RPMI7951 (cell line): ENCODE measurements around the gene PIP5K1B. TPM values are rescaled to one million over a fixed set of nuclear protein-coding genes. Genes with fewer than 3 reads are reported as not detected.
A peak's percentile ranks its signal among the peaks of the same experiment; 100 is the strongest.

Source experiments
- DNase-seq: peaks from one replicate; pipeline ENCODE4 v3.0.0-alpha.2; 2012; ENCODE audit warnings: low read depth
- total RNA-seq: library from RNA; depleted of rRNA; stranded (reverse); fragments of >200 nt; shearing (Covaris generic); gene quantifications from 2 replicates; pipeline ENCODE4 v1.2.3, GENCODE V29; 2014

PIP5K1B gene
- total RNA-seq, 1 experiment from 2014 or later = not detected

DNA sequence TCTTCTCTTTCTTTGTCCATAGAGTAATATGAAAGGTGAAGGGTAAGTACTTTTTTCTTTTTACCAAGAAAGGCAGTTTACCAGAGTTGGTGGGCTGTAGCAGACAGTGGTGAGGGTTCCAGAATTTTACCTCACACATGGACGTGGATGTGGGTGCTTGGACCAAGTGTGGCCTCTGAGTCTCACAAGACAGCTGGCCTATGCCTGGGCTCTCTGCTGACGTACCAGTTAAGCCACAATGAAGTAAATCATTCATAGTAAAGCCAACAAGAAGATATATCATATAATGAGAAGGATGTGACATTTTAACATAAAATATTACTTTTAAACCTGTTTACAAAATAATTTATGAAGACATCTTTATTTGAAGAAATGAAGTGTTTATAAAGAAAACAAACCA, 202.9 kb downstream of the PIP5K1B start:
- DNase-seq = no peak

DNA sequence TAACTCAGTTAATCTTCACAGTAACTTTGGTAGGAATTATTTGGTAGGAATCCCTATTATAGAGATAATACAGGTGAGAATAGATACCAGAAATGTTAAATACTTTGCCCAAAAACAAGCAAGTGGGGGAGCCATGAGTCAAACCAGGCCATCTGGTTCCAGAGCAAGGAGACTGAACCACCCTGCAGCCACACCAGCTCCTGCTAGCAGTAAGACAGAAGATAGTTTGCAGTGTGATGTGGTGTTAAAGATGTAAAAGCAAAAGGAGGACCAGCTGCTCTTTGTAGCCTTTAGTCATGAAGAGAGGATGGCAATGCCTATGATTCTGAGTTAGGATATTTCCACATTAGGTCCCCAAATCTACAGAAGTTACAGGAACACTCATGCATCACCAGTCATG, 207.5 kb downstream of the PIP5K1B start:
- DNase-seq = no peak

DNA sequence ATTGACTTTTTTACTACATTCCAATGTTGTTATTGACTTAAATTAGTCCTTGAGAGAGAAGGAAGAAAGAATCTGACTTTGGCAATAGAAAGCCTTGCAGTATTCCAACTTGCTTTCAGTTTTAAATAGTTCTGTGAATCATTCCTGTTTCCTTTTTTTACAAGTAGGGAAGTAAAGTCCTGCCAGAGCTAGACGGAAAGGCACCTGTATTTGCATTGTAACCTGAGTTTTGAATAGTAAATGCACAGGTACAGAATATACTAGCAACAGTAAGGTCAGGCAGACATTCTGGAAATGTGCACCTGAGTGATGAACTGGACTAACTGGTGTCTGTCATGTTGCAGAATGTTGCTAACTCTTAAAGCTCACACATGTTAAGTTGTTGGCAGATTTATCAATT, 208.0 kb downstream of the PIP5K1B start:
- no peak for DNase-seq

DNA sequence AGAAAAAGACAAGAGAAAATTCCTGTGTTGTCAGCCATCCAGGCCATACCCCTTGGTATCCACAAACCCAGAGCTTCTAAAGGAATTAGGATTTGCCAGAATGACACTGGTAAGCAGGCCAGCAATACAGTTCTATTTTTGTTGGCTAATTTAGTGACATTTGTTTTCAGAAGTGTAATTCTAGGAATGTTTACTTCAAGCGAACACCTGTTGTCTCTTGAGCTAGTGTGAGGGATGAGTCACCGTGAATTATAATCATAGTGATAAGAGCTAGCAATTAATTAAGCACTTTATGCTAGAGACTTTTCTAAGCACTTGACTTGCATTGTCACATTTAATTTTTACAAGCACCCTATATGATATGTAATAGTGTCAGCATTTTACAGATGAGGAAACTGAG, 209.7 kb downstream of the PIP5K1B start:
- no peak for DNase-seq

DNA sequence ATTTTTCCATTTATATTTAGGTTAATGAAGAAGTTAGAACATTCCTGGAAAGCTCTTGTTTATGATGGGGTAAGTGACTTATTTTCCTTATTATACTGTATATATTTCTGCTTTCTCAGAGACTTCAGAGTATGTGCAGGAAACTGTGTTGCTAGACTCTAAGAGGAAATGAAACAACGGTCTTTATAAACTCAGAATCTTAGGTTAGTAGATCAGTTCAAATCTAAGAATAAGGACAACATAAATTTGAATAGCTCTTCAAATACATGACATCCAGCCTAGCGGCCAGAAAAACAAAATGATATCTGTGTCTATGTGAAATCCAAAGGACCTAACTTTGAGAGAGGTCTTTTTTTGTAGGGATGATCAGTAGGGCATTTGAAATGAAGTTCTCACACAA, 214.6 kb downstream of the PIP5K1B start:
- no peak for DNase-seq

DNA sequence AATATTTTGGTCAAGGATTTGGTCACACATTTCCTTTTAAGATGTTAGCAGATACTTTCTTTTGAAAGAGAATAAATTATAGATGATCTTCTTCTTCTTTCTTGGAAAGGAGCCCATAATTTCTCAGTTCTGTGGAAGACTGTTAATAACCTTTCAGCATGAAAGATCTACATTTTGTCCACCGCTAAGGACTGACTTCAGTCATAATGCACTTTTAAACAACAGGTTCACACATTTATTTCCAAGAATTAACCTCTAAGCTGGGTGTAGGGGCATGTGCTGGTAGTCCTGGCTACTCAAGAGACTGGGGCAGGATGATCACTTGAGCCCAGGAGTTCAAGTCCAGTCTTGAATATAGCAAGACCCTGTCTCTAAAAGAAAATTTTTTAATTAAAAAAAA, 215.9 kb downstream of the PIP5K1B start:
- no peak for DNase-seq

DNA sequence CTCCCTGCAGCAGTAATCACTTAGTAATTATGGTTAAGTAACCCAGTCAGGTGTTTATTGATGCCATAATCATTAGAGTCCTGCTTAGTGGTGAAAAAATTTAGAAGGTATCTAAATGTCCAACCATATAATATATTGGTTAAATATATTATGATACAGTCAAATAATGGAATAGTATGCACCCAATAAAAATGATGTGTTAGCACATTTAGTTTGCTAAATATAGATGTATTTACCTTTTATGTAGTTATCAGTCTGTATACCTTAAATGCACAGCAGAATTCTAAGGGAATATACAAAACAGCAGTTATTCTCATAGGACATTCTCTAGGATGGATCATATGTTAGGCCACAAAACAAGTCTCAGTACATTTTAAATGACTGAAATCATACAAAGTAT, 218.4 kb downstream of the PIP5K1B start:
- DNase-seq = no peak

DNA sequence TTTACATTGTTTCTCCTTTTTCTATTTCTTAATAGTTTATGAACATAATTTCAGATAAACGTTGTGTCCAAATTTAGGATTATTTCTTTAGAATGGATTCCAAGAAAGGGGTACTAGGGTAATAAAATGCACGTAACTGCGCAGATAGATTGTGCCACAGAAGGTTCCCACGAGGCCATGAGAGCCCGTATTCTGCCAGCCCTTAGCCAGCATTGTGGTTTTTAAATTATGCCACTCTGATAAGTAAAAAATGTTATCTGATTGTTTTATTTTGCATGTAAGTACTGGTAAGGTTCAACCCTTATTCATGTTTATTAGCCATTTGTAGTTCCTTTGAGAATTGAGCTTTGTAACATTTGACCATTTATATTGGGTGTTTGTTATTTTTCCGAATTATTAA, 220.1 kb downstream of the PIP5K1B start:
- DNase-seq = no peak

DNA sequence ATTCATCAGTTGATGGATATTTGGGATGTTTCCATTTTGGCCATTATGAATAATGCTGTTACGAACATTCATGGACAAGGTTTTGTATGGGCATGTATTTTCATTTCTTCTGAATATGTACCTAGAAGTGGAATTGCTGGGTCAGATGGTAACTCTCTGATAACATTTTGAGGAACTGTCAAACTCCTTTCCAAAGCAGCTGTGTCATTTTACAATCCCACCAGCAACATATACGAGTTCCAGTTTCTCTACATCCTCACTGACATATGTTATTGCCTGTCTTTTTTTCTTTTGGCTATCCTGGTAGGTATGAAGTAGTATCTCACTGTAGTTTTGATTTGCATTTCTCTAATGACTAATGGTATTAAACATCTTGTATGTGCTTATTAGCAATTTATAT, 222.1 kb downstream of the PIP5K1B start:
- DNase-seq = no peak

DNA sequence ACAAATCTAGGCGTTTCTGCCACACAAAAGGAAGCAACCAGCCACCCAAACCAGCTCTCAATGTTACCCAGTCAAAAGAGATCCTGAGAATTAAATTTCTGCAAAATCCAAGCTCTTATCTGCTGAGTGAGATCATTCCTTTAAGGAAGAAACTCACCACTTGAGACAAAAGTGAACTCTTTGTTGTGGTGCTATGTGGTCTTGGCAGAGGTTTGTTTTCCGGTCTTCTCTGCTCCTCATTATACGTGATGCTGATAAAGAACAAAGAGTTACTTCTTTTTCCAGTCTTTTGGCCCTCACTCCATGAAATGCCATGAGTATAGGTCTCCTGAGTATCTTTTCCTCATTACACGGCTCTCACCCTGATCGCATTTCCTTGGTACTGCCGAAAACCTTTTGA, 226.8 kb downstream of the PIP5K1B start:
- DNase-seq = peak; percentile 38

DNA sequence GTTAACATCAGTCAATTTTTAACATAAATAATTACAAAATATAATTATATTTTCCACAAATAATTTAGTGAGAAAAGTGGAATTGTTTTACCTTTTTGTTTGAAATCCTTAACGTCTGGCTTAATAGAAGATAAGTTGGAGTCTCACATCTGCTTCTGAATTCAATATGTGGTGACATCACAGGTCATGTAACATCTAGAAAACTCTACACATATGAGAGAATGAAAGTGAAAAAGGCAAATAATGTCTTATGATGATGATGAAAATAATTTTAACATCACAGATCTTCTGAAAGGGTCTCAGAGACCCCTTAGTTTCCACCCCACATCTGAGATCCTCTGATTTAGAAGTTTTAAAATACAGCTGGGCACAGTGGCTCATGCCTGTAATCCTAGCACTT, 227.4 kb downstream of the PIP5K1B start:
- DNase-seq = no peak

DNA sequence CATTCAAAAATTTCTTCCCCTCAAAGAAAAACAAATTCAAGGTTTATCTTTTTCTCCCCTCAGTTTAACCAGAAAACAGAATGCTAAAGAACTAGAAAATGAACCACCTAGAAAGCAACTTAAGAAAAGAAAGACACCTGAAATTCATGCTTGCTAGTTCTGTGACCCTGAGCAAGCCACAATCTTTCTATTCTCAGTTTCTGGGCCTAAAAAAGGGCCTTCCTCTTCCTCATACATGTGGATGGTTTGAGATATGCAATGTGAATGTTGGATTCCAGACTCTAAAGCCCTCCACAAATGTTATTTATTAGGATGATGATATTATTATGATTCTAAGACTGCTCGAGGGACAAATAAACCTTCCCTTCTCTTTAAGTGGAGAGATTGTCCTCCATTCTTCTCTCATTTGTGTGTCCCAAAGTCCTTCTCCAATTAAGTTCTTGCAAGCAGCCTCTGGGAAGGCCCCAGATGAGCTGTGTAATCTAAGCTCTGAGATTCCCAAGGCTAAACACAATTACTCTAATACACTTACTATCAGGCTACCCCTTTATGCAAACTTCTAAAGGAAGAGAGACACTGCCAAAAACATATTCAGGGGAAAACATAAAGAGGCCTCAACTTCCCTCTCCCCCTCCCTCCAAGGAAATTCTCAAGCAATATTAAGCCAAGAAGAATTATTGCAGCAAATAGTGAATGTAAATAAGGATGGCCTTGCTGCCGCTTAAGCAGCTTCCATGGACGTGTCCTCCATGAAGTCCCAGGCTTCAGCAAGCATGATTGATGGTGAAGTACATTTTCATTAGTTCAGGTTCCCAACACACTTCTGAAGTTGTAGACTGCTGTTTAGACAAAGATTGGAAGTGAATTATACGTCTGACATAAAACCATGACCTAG, 228.6 kb downstream of the PIP5K1B start:
- DNase-seq = no peak

DNA sequence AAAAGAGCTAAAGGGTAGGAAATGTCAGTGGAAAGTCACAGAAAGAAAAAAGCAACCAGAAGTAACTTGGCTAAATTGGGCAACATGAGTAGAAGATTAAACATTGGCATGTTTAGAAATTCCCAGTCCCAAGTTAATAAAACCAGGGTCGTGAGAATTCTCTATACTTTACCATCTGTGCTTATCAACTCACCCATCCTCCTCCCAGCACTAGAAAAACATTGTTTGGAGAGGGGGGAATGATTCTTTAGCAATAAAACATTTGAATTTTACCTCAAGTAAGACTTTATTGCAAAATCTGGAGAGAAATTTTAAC, 229.2 kb downstream of the PIP5K1B start:
- DNase-seq = no peak

DNA sequence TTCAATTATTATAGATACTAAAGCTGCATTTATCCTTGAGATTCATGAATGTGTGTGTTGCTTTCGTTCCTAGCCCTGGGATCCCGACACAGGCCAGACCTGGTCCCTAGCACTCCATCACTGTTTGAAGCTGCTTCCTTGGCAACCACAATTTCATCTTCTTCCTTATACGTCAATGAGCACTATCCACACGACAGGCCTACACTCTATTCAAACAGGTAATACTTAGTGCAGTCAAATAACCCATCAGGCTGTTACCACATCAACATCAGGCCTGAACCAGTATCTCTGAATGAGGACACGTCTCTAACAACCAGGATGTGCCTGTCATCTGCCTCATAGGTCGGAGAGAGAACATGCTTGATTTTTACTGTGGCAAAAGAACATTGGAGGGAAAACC, 235.5 kb downstream of the PIP5K1B start:
- DNase-seq = no peak

DNA sequence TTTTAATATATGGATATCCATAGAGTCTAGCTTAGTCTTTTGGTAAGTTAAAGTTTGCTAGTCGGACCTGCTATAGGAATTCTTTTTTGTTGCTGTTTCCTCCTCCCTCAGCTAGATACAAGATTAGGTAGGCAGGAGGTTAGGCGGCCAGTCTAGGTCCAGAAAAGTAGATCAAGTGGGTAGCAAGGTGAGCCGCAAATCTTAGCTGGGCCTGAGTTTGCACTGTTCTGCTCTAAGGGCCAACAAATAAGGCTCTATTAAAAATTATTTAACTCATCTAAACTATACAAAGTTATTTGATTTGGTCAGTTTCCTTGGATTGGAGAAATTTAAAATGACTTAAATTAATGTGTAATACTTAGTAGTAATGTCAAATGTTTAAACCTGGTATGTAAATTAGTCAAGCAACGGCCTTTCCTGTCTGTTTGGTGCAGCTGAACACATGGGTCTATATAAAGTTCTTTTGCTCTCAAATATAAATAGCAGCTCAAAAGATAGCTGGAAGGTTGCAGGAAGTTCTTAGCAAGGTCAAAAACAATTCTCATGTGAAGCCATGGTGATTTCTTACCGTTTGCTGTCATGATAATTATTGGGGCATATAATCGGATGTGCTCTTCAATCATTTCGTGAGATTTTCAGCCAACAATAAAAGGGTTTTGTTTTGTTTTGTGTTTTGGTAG, 236.9 kb downstream of the PIP5K1B start:
- DNase-seq = no peak

DNA sequence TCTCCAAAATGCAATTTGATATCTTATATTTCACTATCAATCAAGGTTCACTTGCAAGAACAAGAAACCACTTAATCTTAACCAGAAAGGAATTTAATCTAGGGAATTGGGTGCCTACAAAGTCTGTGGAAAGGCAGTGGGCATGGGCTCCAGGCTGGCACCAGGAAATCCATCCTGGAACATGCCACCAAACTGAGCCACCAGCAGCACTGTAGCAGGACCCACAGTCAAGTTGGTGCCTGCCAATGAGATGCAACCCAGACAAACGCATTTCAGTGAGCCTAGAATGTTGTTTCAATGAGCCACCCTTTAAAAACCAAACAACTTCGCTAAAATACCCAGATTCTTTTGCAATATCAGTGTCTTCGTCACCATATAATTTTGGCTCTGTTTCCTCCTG, 237.8 kb downstream of the PIP5K1B start:
- DNase-seq = no peak

DNA sequence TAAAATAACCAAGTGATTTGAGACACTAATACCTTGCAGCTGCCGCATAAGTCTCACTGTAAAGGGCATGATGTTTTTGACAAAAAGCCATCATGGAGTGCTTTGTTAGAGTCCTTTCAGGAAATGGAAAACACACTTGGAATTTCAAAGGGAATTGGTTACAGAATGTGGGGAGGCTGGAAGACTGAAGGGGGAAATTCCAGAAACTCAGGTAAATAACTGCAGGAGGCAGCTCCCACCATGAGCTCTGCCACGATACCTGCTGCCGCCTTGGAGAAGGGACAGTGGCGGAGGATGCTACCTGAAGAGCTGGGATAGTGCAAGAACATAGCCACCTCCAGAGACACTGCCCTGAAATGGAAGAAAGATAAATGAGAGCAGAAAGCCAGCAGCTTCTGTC, 242.0 kb downstream of the PIP5K1B start:
- no peak for DNase-seq

DNA sequence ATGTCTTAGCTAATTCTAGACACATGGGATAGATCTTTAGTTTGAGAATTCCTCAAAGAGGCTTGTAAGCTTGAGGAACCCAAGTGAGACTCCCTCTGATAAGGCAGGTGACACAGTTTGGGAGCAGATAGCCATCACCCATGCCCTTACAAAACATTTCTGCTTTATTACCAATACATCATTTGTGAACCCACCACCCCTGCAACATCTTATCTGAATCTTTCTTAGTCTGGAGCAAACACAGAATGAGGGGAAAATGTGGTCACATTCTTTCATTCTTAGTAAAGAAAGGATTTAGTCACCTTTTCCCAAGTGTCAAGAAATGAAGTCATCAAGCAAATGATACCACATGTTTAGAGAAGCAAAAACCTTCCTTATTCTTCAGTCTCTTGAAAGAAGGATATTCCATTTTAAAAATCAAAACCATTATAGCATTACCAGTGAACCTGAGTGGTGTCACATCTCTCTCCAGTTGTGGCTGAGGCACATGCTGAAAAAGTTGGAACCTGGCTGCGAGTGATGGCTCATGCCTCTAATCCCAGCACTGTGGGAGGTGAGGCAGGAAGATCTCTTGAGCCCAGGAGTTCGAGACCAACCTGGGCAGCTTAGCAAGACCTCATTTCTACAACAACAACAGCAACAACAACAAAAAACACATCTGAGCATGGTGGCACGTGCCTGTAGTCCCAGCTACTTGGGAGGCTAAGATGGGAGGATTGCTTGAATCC, 243.0 kb downstream of the PIP5K1B start:
- DNase-seq = no peak

DNA sequence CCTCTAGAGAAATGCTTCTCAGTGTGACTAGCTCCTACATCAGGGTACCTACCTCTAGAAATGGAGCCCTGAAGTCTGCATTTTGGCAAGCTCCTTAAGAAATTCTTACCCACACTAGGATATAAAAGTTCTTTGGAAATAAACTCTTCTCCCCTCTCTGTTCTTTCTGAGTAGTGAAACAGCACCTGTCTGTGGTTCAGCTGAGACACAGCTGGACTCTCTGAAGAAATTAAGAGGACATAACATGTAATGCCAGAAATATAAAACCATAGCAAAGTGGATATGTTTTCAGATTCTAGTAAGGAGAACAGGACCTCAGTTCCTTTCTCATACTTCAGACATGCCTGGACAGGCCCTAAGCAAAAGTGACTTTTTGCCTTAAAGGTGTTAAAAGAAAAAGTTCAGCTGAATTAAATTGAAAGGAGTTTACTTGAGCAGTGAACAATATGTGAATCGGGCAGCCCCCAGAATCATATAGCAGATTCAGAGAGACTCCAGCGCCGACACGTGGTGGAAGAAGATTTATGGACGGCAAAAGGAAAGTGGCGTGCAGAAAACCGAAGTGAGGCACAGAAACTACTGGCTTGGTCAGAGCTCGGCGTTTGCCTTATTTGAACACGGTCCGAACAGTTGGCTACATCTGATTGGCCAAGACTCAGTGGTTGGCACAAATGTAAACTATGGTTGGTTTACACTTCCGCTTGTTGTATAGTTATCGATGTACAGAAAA, 244.4 kb downstream of the PIP5K1B start:
- DNase-seq = no peak

DNA sequence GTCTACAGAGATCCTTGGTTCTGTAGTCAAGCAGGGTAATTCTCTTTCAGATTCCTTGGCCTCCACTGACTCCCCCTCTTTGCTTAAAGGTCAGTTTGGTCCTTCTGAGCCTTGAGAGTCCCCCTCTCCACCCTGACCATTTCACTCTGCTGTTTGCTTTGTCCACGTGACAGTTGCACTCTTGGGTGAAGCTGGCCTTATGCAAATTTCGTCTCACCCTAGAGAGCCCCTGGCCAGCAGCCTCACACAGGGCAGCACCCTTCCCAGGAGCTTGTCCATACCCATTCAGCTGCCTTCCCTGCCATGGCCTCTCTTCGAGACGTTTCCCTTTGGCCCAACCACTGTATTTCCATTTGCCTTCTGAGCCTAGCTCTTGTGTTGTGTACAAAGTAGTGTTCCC, 245.1 kb downstream of the PIP5K1B start:
- DNase-seq = no peak

DNA sequence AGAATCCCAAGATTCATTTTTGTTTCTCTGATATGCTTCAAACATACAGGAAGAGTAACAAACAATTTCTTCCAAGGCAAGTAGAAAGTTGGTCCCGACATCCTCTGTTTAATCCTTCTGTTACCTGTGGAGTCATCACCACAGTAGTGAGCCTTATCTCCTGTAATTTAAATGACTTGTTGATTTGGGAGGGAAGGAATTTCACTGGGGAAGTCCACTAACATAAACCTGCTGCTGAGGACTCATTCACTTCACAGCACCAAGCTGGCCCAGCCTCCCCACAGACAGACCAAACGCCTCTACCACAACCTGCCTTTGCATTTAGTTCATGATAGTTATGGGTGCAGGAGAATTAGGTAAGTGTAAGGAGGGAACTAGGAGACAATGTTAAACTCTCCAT, 245.6 kb downstream of the PIP5K1B start:
- DNase-seq = no peak
